Fibroblast of the aortic adventitia (primary cell): Measurements from ENCODE around the gene MOB2. TPM values are rescaled to one million over a fixed set of nuclear protein-coding genes. Genes with fewer than 3 reads are reported as not detected.

ENCODE experiments used
- DNase-seq: peaks from one replicate; pipeline ENCODE4 v3.0.0-alpha.2; 2010; ENCODE audit warnings: low read depth
- H3K4me3 ChIP-seq: 2 replicates; pipeline ENCODE4 v1.5.1; 2011; ENCODE audit warnings: low read depth, mild to moderate bottlenecking, control low read depth, low read length, moderate library complexity
- CTCF ChIP-seq: IDR thresholded peaks from 2 replicates; pipeline ENCODE4 v1.5.1; 2011; ENCODE audit warnings: mild to moderate bottlenecking, low read length, control low read depth, inconsistent platforms; ENCODE audit not compliant: insufficient read depth
- total RNA-seq: library from RNA; depleted of rRNA; stranded (reverse); fragments of >200 nt; gene quantifications from 2 replicates; pipeline ENCODE4 v1.2.3, GENCODE V29; 2012; ENCODE audit warnings: low replicate concordance

The MOB2 gene
- total RNA-seq, 1 donor = 13.9 TPM

- H3K4me3 ChIP-seq = no peak overlapping the region
- no peak for DNase-seq
- TF ChIP-seq CTCF = no peak
These were observed 19.3 kb downstream of the MOB2 start for GRCh38 chr11:1467270-1467669.

- TF ChIP-seq CTCF = no peak
- no peak overlapping the region for H3K4me3 ChIP-seq
- DNase-seq = no peak
These were observed 19.8 kb downstream of the MOB2 start for GRCh38 chr11:1466784-1467183.

GRCh38 chr11:1463056-1463455 is 23.5 kb downstream of the MOB2 start:
- no peak for DNase-seq
- TF ChIP-seq CTCF = no peak

GRCh38 chr11:1462698-1462975 is 23.9 kb downstream of the MOB2 start:
- DNase-seq = no peak
- H3K4me3 ChIP-seq = no peak overlapping the region
- no peak for TF ChIP-seq CTCF

More at GRCh38 chr11:1463056-1463455, 23.5 kb downstream of the MOB2 start:
- no peak overlapping the region for H3K4me3 ChIP-seq

GRCh38 chr11:1461826-1462697 is 24.5 kb downstream of the MOB2 start:
- no peak for DNase-seq
- TF ChIP-seq CTCF = no peak
- H3K4me3 ChIP-seq = no peak overlapping the region

- no peak for DNase-seq
- no peak for TF ChIP-seq CTCF
- H3K4me3 ChIP-seq = no peak overlapping the region
These were observed 25.4 kb downstream of the MOB2 start for GRCh38 chr11:1460986-1461825.
